Neural cell (in vitro differentiated cells): ENCODE data around the gene PEF1. TPM values are rescaled to one million over a fixed set of nuclear protein-coding genes. Genes with fewer than 3 reads are reported as not detected.

ENCODE experiments used
- H2AFZ ChIP-seq: fragments of 200-600, 300-800 bp; sonication (generic), shearing (Covaris generic); 2 replicates; pipeline ENCODE4 v1.6.0; 2014; ENCODE audit warnings: low read depth, mild to moderate bottlenecking, antibody characterized with exemption, low read length, moderate library complexity
- H3F3A ChIP-seq: fragments of 200-600 bp; shearing (Covaris generic); 2 replicates; pipeline ENCODE4 v1.6.1; 2016; ENCODE audit warnings: mild to moderate bottlenecking, moderate library complexity, mixed read lengths, antibody characterized with exemption, low read length; ENCODE audit not compliant: insufficient read depth, poor library complexity, severe bottlenecking
- H3K27ac ChIP-seq: fragments of 200-600, 300-800 bp; sonication (generic), shearing (Covaris generic); 2 replicates; pipeline ENCODE4 v1.5.1; 2014; ENCODE audit warnings: mild to moderate bottlenecking, low read length, moderate library complexity
- H3K27me3 ChIP-seq: fragments of 300-800, 200-600 bp; sonication (generic), shearing (Covaris generic); 2 replicates; pipeline ENCODE4 v1.6.0; 2014; ENCODE audit warnings: mild to moderate bottlenecking, low read depth, low read length, moderate library complexity; ENCODE audit not compliant: insufficient read depth
- H3K36me3 ChIP-seq: fragments of 300-800, 200-600 bp; sonication (generic), shearing (Covaris generic); 2 replicates; pipeline ENCODE4 v1.5.1; 2014; ENCODE audit warnings: mild to moderate bottlenecking, antibody characterized with exemption, low read length, moderate library complexity; ENCODE audit not compliant: insufficient read depth
- H3K4me2 ChIP-seq: fragments of 300-800, 200-600 bp; sonication (generic), shearing (Covaris generic); 2 replicates; pipeline ENCODE4 v1.6.0; 2014; ENCODE audit warnings: mild to moderate bottlenecking, low read length
- H3K4me3 ChIP-seq: fragments of 300-800, 200-600 bp; sonication (generic), shearing (Covaris generic); 2 replicates; pipeline ENCODE4 v1.5.1; 2014; ENCODE audit warnings: mild to moderate bottlenecking, low read length, moderate library complexity
- H3K79me2 ChIP-seq: fragments of 200-600 bp; shearing (Covaris generic); replicated peaks from 2 replicates; pipeline ENCODE4 v1.6.0; 2014; ENCODE audit warnings: mild to moderate bottlenecking, low read length, moderate library complexity; ENCODE audit not compliant: insufficient read depth
- H3K9ac ChIP-seq: fragments of 300-800, 200-600 bp; sonication (generic), shearing (Covaris generic); 2 replicates; pipeline ENCODE4 v1.6.1; 2016; ENCODE audit warnings: mild to moderate bottlenecking, low read length, mixed read lengths
- H3K9me2 ChIP-seq: fragments of 200-600 bp; shearing (Covaris generic); 2 replicates; pipeline ENCODE4 v1.6.1; 2016; ENCODE audit warnings: mild to moderate bottlenecking, low read length, mixed read lengths; ENCODE audit not compliant: insufficient read depth
- H3K9me3 ChIP-seq: fragments of 200-600, 300-800 bp; sonication (generic), shearing (Covaris generic); 2 replicates; pipeline ENCODE4 v1.6.1; 2016; ENCODE audit warnings: mild to moderate bottlenecking, mixed run types, low read length, moderate library complexity, mixed read lengths
- H4K20me1 ChIP-seq: fragments of 200-600 bp; shearing (Covaris generic); 2 replicates; pipeline ENCODE4 v1.6.1; 2016; ENCODE audit warnings: mild to moderate bottlenecking, mixed run types; ENCODE audit not compliant: insufficient read depth
- CTCF ChIP-seq: fragments of 450-650 bp; IDR thresholded peaks from 2 replicates; pipeline ENCODE4 v1.5.1; 2014; ENCODE audit warnings: antibody characterized with exemption, mild to moderate bottlenecking, moderate library complexity; ENCODE audit not compliant: poor library complexity, severe bottlenecking
- EP300 ChIP-seq: fragments of 450-650 bp; conservative IDR thresholded peaks from 2 replicates; pipeline ENCODE4 v1.6.1; 2014; ENCODE audit warnings: antibody characterized with exemption, mild to moderate bottlenecking, moderate library complexity; ENCODE audit not compliant: poor library complexity, severe bottlenecking
- EZH2 ChIP-seq: fragments of 200-600, 300-800 bp; shearing (Covaris generic), sonication (generic); IDR thresholded peaks from 2 replicates; pipeline ENCODE4 v1.6.1; 2014; ENCODE audit warnings: antibody characterized with exemption, low read length, borderline replicate concordance, mild to moderate bottlenecking; ENCODE audit not compliant: insufficient read depth, poor library complexity, severe bottlenecking
- MXI1 ChIP-seq: fragments of 450-650 bp; conservative IDR thresholded peaks from 2 replicates; pipeline ENCODE4 v1.6.1; 2014; ENCODE audit warnings: antibody characterized with exemption, mild to moderate bottlenecking; ENCODE audit not compliant: poor library complexity, severe bottlenecking
- POLR2AphosphoS5 ChIP-seq: IDR thresholded peaks from 2 replicates; pipeline ENCODE4 v1.6.1; 2012
- RAD21 ChIP-seq: fragments of 450-650 bp; conservative IDR thresholded peaks from 2 replicates; pipeline ENCODE4 v1.6.1; 2014; ENCODE audit warnings: antibody characterized with exemption, mild to moderate bottlenecking, moderate library complexity
- REST ChIP-seq: IDR thresholded peaks from 2 replicates; pipeline ENCODE4 v1.6.1; 2012; ENCODE audit warnings: borderline replicate concordance
- SMC3 ChIP-seq: fragments of 450-650 bp; conservative IDR thresholded peaks from 2 replicates; pipeline ENCODE4 v1.6.1; 2014; ENCODE audit warnings: antibody characterized with exemption, mild to moderate bottlenecking, moderate library complexity; ENCODE audit not compliant: poor library complexity
- TAF1 ChIP-seq: IDR thresholded peaks from 2 replicates; pipeline ENCODE4 v1.6.1; 2012; ENCODE audit warnings: low read depth
- polyA plus RNA-seq: library from polyadenylated mRNA; depleted of rRNA; stranded (reverse); fragments of >200 nt; gene quantifications from 2 replicates; pipeline ENCODE4 v1.2.3, GENCODE V29; 2014

PEF1 gene
- polyA plus RNA-seq, 1 donor from 2014 or later = 48.2 TPM

- no peak overlapping the region for H2AFZ ChIP-seq
- H3K79me2 ChIP-seq = no peaks in the 10 kb centered on the region
- H3K9me3 ChIP-seq = no peaks in the 10 kb centered on the region
- no peak for TF ChIP-seq EZH2
- TF ChIP-seq REST = no peak
- no peak for TF ChIP-seq MXI1
- TF ChIP-seq TAF1 = no peak
- no peak for TF ChIP-seq EP300
- TF ChIP-seq RAD21 = no peak
- TF ChIP-seq CTCF = no peak
- no peak for TF ChIP-seq POLR2AphosphoS5
- TF ChIP-seq SMC3 = no peak
- no peaks in the 10 kb centered on the region for H3K9me2 ChIP-seq
- H3K36me3 ChIP-seq = no peaks in the 10 kb centered on the region
- H3K9ac ChIP-seq = no peak overlapping the region
- no peaks in the 10 kb centered on the region for H4K20me1 ChIP-seq
- H3K4me2 ChIP-seq = no peak overlapping the region
- H3K27ac ChIP-seq = no peak overlapping the region
- H3K27me3 ChIP-seq = no peaks in the 10 kb centered on the region
- H3K4me3 ChIP-seq = no peak overlapping the region
- H3F3A ChIP-seq = no peaks in the 10 kb centered on the region
These were observed 47.3 kb upstream of the PEF1 start for GRCh38 chr1:31691951-31692350.

GRCh38 chr1:31691446-31691845, 46.8 kb upstream of the PEF1 start:
- H2AFZ ChIP-seq = no peak overlapping the region
- no peak overlapping the region for H3K27ac ChIP-seq
- no peak for TF ChIP-seq REST
- no peak for TF ChIP-seq MXI1
- TF ChIP-seq POLR2AphosphoS5 = no peak
- TF ChIP-seq TAF1 = no peak
- no peak for TF ChIP-seq EP300
- TF ChIP-seq CTCF = no peak
- TF ChIP-seq SMC3 = no peak
- no peak for TF ChIP-seq RAD21
- no peak for TF ChIP-seq EZH2
- no peak overlapping the region for H3K9ac ChIP-seq
- no peaks in the 10 kb centered on the region for H3K9me2 ChIP-seq
- H3K36me3 ChIP-seq = no peaks in the 10 kb centered on the region
- H3F3A ChIP-seq = no peaks in the 10 kb centered on the region
- no peaks in the 10 kb centered on the region for H3K9me3 ChIP-seq
- H3K27me3 ChIP-seq = no peaks in the 10 kb centered on the region
- H3K4me3 ChIP-seq = no peak overlapping the region
- no peaks in the 10 kb centered on the region for H3K79me2 ChIP-seq
- H3K4me2 ChIP-seq = no peak overlapping the region
- no peaks in the 10 kb centered on the region for H4K20me1 ChIP-seq
